Activated T-cell treated with anti-CD3 and anti-CD28 coated beads for 24 hours (primary cell): Measurements from ENCODE around the gene ZNF783.
"Not testable (repeated sequence)": the region's sequence is repeated elsewhere in the genome, so short reads cannot be mapped to it uniquely, and the experiment has no call there.

Experiments used
- DNase-seq: peaks from one replicate; pipeline ENCODE4 v3.0.0-alpha.2; 2020; ENCODE audit warnings: low read depth

ZNF783 gene

GRCh38 chr7:149240637-149241036 is 21.4 kb upstream of the ZNF783 start:
- no peak for DNase-seq

- no peak for DNase-seq
Observed at GRCh38 chr7:149241696-149242095, 20.3 kb upstream of the ZNF783 start.

- peak; percentile 37 for DNase-seq
Observed at GRCh38 chr7:149245244-149245643, 16.8 kb upstream of the ZNF783 start.

GRCh38 chr7:149245744-149246143 is 16.3 kb upstream of the ZNF783 start:
- DNase-seq, result no peak

DNA sequence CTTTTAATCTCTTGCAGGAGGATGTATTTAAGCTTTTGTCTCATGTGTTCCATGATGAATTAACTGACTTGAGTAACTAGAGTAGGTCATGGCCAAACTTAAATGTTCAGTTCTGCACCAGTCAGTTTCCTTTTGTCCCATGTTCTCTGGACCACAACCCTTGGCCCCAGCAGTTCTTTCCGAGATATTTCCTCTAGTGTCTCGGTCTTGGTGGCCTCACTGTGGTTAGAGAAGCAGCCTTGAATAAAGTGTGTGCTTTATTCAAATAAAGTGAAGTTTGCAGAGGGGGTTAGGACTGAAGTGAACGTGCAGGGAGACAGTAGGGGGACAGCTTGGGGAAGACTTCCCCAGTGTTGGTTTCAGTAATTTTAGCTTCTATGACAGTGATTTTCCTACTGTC is 13.2 kb upstream of the ZNF783 start:
- peak; percentile 25 for DNase-seq

DNA sequence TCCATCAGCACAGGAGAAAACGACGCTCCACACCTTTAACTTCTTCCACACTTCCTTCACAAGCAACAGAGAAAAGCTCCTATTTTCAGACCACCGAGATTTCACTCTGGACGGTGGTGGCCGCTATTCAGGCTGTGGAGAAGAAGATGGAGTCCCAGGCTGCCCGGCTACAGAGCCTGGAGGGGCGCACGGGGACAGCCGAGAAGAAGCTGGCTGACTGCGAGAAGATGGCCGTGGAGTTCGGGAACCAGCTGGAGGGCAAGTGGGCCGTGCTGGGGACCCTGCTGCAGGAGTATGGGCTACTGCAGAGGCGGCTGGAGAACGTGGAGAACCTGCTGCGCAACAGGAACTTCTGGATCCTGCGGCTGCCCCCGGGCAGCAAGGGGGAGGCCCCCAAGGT is 11.8 kb upstream of the ZNF783 start:
- not testable (repeated sequence) for DNase-seq

GRCh38 chr7:149251518-149251917 is 10.5 kb upstream of the ZNF783 start:
- DNase-seq, result not testable (repeated sequence)

- no peak for DNase-seq
Observed at GRCh38 chr7:149252378-149252777, 9.6 kb upstream of the ZNF783 start.

DNA sequence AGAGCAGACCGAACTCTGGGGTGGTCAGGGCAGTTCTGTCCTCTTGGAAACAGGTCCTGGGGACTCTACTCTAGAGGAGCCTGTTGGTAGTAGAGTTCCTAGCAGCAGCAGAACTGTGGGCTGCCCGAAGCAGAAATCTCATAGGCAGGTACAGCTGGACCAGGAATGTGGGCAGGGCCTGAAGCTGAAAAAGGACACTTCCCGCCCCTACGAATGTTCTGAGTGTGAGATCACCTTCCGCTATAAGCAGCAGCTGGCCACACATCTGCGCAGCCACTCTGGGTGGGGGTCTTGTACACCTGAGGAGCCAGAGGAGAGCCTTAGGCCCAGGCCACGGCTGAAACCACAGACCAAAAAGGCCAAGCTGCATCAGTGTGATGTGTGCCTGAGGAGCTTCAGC is 8.3 kb upstream of the ZNF783 start:
- no peak for DNase-seq

DNA sequence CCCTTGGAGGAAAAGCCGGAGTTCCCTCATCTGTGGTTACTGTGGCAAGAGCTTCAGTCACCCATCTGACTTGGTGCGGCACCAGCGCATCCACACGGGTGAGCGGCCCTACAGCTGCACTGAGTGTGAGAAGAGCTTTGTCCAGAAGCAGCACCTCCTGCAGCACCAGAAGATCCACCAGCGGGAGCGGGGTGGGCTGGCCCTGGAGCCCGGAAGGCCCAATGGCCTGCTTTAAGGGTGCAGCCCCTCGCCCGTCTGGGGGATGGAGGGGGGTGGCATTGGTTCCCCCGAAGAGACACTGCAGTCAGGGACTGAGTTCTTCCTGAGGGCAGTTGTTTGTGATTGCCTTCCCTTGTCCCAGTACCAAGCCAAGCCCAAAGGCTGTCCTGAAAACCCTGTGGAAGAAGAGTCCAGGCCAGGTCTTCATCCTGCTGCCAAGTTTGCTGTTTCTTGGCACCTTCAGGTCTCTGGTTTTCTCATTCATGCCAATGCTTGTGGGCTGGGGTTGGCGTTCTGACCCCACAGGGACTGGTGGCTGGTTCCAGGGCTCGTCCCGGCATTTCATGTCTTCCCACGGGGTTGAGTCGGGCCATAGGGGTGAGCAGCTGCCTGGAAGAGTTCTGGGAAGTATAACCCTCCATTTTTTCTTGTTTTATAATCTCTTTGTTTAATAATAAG is 7.7 kb upstream of the ZNF783 start:
- DNase-seq, result no peak

DNA sequence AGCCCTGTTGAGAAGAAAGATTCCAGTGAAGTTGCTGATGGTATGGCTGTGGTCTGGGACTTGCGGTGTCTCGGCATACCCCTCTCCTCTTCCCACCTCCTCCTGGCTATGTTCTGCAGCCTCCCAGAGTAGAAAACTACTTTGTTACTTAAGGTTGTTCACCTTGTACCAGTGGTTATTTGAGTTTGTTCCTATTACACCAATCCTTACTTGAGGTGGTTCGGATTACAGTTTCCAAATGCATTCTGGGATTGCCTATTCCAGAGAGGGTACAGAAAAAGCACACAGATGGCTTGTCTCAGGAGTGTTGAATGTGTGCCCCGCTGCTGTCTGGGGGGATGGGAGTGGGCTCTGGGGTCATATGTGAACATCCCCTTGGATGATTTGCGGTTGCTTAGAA is 6.8 kb upstream of the ZNF783 start:
- DNase-seq, result no peak

DNA sequence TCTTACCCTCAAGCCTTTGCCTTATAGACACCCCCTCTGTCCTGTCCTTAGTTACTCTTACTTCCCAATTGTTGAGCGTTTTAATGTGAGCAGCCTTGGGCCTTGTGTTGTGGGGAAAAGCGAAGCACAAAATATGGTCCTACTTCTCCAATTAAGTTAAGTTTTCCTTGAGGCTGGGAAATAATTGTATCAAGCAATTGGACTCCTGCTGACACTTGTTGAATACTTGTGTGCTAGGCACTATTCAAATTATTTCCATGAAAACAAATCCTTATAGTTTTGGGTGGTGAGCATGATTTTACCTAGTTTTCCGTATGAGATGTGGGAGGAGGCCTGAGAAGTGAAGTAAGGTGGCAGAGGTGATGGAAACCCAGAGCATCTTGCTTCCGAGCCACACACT is 5.4 kb upstream of the ZNF783 start:
- no peak for DNase-seq

DNA sequence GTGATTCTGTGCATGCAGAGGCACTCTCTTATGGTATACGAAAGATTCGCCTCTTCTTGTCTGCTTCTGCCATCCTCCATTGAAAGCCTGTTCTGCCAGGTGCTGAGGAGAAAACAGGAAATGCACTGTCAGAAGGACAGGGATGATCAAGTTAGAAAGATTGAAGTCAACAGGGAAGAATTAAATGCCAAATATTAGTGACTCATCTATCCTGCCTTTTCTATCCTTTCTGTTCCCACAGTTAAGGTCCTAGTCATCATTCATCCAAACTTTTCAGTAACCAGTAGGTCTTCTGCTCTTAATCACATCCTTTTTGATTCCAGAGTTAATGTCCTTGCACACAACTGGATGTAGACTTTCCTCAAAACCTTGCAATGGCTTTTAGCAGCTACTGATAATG is 4.8 kb upstream of the ZNF783 start:
- no peak for DNase-seq

DNA sequence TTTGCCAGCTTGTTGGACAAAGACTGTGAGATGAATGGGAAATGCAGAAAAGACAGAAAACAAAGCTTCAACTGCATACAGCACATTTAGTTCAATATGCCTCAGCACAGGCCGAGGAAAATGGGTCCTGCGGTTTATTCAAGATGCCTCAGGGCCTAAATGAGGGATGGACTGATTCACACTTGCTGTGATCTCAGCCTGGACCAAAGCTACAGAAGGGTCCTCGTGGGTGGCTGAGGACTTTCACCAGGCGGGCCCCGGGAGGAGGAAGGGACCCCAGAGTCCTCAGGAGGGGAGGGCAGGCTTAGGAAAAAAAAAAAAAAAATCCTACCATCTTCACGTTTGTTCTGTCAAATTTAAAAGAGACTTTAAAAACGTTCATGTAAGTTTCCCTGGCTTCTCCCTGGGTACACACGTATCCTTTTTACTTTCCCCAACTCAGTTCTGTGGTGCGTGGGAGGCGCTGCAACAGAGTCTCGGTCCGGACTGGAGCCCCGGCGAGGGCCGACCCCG is 624 bp upstream of the ZNF783 start:
- no peak for DNase-seq

DNA sequence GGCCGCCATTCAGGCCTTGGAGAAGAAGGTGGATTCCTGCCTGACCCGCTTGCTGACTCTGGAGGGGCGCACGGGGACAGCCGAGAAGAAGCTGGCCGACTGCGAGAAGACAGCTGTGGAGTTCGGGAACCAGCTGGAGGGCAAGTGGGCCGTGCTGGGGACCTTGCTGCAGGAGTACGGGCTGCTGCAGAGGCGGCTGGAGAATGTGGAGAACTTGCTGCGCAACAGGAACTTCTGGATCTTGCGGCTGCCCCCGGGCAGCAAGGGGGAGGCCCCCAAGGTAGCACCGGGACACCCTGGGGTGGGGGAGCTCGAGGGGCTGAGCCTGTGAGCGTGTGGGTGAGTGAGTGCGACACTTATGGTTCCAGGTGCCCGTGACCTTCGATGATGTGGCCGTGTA is 4.5 kb downstream of the ZNF783 start:
- no peak for DNase-seq

- no peak for DNase-seq
Observed at GRCh38 chr7:149267733-149268132, 5.7 kb downstream of the ZNF783 start.

- DNase-seq, result not testable (repeated sequence)
Observed at GRCh38 chr7:149274424-149274823, 12.4 kb downstream of the ZNF783 start.

DNA sequence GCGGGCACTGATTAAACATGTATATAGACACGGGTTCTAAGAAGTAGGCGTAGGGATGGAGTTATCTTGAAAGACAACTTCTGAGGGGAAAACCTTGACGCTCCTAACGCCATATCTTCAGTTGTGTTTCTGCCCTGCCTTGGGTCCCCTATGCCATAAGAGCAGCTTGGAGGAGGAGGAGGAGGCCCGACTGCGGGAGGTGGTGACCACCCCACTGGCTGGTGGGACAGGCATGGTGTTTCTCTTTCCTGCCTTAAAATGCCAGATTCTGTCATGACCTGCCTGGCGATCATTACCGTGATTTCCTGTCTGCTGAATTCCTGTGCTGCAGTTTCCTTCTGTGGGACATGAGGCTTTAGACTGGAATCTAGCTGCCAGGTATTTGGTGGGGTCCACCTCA is 15.9 kb downstream of the ZNF783 start:
- DNase-seq, result no peak

- DNase-seq, result no peak
Observed at GRCh38 chr7:149278396-149278795, 16.4 kb downstream of the ZNF783 start.

- no peak for DNase-seq
Observed at GRCh38 chr7:149279111-149279743, 17.2 kb downstream of the ZNF783 start.

DNA sequence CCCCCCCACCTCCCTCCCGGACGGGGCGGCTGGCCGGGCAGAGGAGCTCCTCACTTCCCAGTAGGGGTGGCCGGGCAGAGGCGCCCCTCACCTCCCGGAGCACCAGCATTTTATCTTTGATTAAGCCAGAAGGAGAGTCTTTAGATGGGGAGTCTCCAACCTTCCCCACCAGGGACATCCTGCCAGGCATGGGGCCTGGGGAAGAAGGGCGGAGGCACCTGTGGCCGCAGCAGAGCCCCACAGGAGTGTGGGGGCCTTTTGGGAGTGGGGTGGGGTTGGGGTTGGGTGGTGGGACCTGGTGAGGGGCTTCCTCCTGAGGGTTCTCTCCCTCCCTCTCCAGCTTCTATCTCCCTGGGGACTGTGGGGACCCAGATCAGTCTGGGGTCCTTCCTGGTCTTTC is 18.2 kb downstream of the ZNF783 start:
- no peak for DNase-seq

DNA sequence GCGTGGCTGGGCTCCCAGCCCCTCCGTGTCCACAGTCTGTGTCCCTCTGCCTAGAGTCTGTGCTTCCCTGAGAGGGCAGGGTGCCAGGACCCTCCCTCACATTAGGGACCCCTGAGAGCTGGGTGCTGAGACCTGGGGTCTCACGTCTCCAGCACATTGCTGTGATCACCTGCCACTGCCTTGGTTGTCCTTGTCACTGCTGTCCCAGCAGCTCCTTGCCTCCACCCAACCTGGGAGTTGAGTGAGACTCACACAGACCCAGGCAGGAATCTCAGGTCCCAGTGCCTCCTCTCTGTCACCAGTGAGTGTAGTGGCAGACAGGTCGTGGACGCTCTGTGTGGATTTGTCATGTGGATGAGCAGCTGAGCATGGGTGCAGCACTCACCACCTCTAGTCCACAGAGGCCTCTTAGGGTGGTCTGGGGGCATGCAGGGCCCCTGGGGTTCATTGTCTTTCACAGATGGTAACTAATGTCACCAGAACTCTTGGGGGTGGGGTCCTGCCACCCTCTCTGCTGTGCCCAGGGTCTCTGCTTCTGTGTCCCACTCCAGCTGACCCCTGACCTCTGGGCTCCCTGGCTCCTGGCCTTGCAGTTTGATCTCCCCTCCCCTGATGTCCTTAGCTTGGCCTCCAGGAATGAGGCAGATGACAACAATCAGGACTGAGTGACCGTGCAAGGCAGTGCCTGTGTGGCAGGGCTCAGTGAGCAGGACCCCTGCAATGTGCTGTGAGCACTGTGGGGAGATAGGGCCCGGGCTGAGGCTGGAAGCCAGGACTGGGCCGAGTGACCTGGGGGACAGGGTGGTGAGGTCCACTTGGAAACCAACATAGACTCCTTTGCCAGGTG is 18.9 kb downstream of the ZNF783 start:
- DNase-seq, result no peak
